Fibroblast of skin of back (primary cell): ENCODE data around the gene PGK1.
"Not testable (repeated sequence)": the region's sequence is repeated elsewhere in the genome, so short reads cannot be mapped to it uniquely, and the experiment has no call there.

Experiments used
- DNase-seq: peaks from one replicate; pipeline ENCODE4 v3.0.0-alpha.2; 2013

Gene PGK1

GRCh38 chrX:78116365-78116764 is 12.3 kb downstream of the PGK1 start:
- no peak for DNase-seq

DNA sequence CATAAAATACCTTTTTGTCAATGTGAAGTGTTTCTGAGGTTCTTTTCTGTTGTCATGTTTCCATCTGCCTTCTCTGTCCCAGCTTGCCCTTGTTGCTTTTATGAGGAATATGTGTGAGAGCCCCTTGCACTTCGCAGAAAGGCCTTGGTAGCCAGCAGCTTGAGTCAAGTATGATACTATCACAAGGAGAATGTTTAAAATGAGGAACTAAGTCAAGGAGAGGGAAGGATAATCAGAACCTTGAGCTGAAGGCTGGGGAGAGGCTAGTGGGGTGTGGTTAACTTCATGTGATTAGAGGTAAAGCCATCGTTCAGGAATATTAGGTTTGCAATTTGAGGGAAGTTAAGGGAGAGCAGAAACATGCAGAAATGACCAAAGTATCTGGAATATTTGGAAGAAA is 12.7 kb downstream of the PGK1 start:
- no peak for DNase-seq

DNA sequence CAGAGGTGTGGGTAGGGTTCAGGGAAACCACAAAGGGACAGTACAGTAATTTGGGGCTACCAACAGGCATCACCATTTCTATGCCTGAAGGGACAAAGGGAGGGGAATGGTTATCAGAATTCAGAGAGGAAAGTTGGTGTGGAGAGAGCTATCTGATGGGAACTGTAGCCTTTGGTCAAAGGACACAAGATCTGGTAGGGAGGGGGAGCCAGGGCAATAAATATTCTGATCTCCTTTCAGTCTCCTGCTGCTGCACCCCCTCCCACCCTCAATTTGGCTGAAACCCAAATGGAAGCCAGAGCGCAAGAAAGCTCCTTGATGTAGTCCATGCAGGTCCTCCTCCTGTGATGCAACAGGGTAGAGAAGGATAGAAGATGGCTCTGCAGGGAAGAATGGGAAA is 14.6 kb downstream of the PGK1 start:
- DNase-seq = no peak

DNA sequence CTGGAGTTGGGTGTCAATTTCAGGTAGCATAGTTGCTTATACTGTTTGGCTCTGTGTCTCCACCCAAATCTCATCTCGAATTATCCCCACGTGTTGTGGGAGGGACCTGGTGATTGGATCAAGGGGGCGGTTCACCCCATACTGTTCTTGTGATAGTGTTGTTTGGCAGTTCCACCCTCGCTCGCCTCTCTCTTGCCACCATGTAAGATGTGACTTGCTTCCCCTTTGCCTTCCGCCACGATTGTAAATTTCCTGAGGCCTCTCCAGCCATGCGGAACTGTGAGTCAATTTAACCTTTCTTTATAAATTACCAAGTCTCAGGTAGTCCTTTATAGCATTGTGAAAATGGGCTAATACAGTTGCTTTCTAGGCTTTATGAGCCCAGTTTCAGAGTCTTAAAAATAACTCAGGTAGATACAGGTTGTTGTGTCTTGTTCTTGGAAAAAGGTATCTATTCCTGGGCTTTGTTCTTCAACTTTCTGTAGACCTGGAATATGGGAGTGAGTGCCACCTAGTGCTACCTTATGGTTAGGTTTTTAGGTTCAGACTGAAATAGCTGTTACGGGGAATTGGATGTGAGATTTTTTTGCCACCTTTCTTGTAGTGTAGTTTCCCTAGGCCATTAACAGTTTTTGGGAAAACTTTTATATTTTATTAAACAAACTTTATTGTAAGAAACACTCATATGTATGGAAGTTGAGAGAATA is 15.6 kb downstream of the PGK1 start:
- DNase-seq = no peak

DNA sequence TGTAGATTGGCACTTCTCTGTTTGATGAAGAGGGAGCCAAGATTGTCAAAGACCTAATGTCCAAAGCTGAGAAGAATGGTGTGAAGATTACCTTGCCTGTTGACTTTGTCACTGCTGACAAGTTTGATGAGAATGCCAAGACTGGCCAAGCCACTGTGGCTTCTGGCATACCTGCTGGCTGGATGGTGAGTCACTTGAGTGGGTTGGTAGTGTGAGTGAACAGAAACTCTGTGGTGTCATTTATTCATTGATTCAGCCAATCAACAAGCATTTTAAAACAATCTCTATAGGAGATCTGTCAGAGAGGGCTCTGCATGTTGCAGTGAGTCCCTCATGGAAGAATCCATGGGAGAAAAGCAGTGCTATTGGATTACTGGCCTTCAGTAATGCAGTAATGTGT is 19.1 kb downstream of the PGK1 start:
- peak; percentile 36 for DNase-seq

DNA sequence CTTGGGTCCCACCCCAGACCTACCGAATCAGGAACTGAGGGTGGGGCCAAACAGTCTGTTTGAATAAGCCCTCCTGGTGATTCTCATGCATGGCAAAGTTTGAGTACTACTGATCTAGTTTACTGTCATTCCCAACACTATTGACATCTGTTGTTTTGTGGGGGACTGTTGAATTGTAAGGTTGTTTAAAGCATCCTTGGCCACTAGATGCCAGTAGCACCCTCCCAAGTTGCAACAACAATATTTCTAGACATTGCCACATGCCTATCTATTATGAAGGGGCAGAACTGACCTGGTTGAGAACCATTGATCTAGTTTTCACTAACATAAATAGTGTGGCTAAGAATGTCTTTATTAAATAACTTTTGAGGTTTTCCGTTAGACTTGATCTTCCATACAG is 20.3 kb downstream of the PGK1 start:
- no peak for DNase-seq

DNA sequence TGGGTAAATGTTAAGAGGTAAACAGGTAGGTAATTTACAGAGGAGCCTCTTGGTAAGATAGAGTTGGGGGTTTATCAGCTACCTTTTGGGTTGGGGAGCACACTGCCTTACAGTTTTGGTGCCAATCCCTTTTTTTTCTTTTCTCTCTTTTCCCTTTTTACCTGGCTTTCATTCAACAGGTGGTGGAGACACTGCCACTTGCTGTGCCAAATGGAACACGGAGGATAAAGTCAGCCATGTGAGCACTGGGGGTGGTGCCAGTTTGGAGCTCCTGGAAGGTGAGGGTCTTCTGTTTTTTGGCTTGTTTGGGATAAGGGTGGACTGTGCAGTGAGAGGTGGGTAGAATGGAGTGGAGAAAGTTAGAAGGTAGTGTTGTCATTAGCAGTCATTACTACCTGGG is 21.1 kb downstream of the PGK1 start:
- no peak for DNase-seq

DNA sequence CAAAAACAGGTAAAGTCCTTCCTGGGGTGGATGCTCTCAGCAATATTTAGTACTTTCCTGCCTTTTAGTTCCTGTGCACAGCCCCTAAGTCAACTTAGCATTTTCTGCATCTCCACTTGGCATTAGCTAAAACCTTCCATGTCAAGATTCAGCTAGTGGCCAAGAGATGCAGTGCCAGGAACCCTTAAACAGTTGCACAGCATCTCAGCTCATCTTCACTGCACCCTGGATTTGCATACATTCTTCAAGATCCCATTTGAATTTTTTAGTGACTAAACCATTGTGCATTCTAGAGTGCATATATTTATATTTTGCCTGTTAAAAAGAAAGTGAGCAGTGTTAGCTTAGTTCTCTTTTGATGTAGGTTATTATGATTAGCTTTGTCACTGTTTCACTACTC is 21.7 kb downstream of the PGK1 start:
- DNase-seq = not testable (repeated sequence)

DNA sequence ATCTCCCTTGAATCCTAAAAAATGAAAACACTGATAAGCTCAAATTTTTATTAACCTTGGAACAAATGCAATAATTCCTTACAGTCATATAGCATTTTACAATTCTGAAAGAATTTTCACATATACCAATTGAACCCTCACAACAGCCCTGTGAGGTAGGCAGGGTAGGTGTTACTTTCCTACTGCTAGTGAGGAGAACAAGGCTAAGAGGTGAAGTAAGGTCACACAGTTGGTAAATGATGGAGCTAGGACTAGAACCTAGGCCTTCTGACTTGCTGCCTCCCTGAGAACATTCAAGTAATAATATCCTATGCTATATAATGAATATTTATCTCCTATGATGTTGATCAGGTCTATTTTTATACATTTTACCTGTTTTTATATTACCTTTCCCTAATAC is 25.7 kb downstream of the PGK1 start:
- no peak for DNase-seq

DNA sequence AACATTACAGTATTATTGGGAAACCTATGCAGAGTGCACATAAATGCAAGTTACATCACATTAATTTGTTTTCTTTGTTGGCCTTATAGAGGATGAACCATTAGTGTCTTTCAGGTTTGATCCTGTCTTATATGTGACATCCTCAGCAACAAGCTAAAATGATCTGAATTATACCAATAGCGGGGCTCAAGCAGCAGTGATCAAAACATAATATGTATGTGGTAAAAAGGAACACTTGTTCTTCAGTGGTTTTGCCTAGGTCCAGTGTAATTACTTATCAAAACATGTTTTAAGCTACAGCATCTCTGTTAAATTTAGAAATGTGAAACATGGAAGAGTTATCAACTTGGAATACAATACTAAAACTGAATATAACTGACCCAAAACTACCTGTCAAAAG is 26.3 kb downstream of the PGK1 start:
- DNase-seq = no peak

GRCh38 chrX:78131117-78131516 is 27.1 kb downstream of the PGK1 start:
- DNase-seq = no peak

- DNase-seq = no peak
Observed at GRCh38 chrX:78133238-78133960, 29.4 kb downstream of the PGK1 start.

DNA sequence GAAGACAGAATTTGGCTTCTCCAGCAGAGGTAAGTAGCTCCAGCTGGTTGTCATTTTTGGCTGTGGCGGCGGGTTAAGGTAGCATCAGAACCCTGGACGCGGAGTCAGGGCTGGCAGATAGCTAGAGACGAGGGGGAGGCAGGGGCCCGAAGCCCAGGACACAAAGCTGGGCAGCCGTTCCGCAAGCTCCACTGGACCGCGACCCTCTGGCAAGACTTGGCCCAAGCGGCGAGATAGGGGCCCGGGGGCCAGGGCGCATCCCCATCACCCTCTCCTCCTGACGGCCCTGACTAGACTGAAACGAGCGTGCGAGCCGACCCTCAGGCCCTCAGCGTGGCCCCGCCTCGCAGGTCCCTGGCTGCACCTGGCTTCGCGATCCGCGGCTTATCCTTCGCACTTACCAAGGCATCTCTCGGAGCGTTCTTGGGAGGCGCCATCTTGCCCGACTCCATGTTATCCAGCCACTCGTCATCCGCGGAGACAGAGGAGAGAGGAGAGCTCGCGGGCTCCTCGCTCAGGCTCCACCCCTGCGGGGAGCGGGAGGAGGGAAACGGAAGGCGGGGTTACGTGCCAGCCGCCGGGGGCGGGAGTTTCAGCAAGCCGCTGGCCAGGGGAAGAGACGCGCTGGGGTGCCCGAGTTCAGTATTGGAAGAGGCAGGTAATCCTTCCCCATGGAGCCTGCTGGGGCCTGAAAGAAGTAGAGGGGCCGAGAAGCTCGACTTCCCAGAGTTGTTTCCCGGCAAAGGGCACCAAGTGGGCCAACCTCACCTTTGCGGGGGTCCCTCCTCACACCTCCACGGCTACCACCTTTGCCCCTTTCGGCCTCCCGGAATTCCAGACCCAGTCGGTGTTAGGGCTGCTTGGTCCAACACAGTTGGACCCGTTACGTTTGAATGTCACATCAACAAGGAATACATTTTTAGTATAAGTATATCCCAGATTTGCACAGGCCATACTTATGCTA is 35.4 kb downstream of the PGK1 start, which contains the start of gene TAF9B:
TSS of gene TAF9B (minus strand) at position 491 of the 964 bp plus-strand sequence. CDS start at position 452, 39 bp downstream.
- DNase-seq = peak; percentile 85

GRCh38 chrX:78140206-78140605 is 36.2 kb downstream of the PGK1 start:
- no peak for DNase-seq

DNA sequence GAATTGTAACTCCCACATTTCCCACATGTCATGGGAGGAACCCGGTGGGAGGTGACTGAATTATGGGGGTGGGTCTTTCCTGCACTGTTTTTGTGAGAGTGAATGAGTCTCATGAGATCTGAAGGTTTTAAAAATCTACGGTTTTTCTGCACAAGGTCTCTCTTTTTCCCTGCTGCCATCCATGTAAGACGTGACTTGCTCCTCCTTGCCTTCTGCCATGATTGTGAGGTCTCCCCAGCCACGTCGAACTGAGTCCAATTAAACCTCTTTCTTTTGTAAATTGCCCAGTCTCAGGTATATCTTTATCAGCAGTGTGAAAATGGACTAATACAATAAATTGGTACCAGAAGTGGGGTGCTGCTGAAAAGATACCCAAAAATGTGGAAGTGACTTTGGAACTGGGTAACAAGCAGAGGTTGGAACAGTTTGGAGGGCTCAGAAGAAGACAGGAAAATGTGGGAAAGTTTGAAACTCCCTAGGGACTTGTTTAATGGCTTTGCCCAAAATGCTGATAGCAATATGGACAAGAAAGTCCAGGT is 43.0 kb downstream of the PGK1 start:
- DNase-seq = not testable (repeated sequence)

- not testable (repeated sequence) for DNase-seq
Observed at GRCh38 chrX:78157373-78157772, 53.3 kb downstream of the PGK1 start.

DNA sequence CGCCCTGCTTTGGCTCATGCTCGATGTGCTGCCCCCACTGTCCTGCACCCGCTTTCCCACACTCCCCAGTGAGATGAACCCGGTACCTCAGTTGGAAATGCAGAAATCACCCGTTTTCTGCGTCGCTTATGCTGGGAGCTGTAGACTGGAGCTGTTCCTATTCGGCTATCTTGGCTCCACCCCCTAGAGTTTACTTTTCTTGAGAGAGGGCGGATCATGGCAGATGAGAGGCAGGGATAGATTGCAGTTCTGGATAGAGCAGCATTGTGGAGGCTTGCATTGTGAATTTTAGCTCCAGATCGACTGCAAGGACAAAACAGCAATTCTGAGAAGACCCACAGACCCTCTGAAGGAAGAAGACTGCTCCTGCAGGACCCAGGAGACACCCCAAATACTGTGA is 53.8 kb downstream of the PGK1 start:
- not testable (repeated sequence) for DNase-seq

GRCh38 chrX:78160711-78161110 is 56.7 kb downstream of the PGK1 start:
- DNase-seq = not testable (repeated sequence)

DNA sequence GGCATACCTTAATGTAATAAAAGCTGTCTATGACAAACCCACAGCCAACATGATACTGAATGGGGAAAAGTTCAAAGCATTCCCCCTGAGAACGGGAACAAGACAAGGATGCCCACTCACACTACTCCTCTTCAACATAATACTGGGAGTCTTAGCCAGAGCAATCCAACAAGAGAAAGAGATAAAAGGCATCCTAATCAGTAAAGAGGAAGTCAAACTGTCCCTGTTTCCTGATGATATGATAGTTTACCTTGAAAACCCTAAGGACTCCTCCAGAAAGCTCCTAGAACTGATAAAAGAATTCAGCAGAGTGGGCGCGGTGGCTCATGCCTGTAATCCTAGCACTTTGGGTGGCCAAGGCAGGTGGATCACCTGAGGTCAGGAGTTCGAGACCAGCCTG is 59.1 kb downstream of the PGK1 start:
- DNase-seq = not testable (repeated sequence)

DNA sequence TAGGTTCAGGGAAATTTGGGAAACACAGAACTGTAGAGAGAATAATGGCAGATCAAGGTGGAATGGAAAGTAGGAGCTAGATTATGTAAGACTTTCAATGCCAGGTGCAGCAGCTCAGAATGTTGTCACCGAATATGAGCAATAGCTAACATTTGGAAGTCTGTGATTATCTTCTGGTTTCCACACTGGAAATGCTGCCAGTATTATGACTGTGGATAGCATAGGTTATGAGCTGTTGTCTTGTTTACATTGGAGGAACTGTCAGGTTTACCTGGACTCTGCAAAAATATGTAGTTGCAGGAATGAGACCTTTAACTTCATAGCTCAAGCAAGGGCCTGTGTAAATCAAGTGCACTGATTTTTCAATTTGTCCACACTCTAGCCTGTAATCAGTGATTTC is 61.4 kb downstream of the PGK1 start:
- DNase-seq = no peak

DNA sequence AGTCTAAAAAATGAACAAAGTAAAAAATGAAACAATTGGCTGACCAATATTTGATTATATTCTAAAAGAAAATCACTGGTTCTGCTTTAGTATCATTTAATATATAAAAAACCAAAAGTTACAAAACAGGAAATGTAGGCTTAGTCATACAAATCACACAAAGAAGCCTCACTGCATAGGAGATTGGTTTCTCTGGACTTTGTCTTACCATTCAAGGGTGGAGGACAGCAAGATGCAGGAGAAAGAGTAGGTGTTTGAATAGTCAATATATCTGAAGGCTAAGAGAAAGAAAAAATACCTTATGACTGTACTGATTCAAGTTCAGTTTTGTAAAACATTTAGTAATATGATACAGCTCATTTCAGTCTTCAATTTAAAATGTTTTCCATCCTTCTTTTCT is 64.0 kb downstream of the PGK1 start:
- DNase-seq = no peak
